Ovary (tissue), 3 donors: ENCODE results near the gene ARID5A.

Experiments used
- POLR2A ChIP-seq: fragments of 450-650 bp; IDR thresholded peaks from one replicate; pipeline ENCODE4 v1.6.1; 2017; ENCODE audit warnings: antibody characterized with exemption, mild to moderate bottlenecking, moderate library complexity
- TF ChIP-seq, protein P1 (sequence below), 3 donors: fragments of 450-650 bp in 2 of 3; fragments of 200-600 bp in 1 of 3; IDR thresholded peaks; one replicate each; pipeline versions ENCODE4 v1.5.1 to v1.8.0; 2016 to 2022; ENCODE audit warnings: antibody characterized with exemption in 3 of 3, mild to moderate bottlenecking in 1 of 3
- donor health status: DM: no; HTN: no; CAD: no.

DNA sequence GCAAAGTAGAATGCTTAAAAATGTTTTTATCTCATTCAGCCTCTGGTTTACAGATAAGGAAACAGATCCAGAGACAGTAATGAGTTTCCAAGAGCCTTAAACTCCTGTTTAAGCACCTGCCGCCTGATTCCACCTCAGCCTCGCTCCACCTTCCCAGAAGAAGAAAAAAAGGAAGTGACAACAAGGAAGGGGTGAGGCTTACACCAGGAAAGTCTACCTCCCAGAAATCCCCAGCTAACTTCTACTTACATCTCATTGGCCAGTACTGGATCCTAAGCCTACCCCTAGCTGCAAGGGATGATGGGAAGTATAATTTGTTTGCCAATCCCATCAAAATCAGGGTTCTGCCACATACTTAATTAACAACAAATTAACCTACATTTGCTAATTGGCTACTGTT is 15.3 kb upstream of the ARID5A start:
- TF ChIP-seq, protein P1, sequence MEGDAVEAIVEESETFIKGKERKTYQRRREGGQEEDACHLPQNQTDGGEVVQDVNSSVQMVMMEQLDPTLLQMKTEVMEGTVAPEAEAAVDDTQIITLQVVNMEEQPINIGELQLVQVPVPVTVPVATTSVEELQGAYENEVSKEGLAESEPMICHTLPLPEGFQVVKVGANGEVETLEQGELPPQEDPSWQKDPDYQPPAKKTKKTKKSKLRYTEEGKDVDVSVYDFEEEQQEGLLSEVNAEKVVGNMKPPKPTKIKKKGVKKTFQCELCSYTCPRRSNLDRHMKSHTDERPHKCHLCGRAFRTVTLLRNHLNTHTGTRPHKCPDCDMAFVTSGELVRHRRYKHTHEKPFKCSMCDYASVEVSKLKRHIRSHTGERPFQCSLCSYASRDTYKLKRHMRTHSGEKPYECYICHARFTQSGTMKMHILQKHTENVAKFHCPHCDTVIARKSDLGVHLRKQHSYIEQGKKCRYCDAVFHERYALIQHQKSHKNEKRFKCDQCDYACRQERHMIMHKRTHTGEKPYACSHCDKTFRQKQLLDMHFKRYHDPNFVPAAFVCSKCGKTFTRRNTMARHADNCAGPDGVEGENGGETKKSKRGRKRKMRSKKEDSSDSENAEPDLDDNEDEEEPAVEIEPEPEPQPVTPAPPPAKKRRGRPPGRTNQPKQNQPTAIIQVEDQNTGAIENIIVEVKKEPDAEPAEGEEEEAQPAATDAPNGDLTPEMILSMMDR (IDR thresholded peaks at IDR 0.05) = no peak
- no peak for TF ChIP-seq POLR2A
